ENCODE measurements around the gene GTF2F2. TPM values are rescaled to one million over a fixed set of nuclear protein-coding genes. Genes with fewer than 3 reads are reported as not detected.

GTF2F2 gene
- total and polyA plus RNA-seq, 9 of the 15 experiments (the other 6 are each of a cell fraction or from before 2014, with no cell fraction given), result 19.7 to 44.8 (median 32.4) TPM

- POLR2A ChIA-PET, result interaction anchor here (0.6 to 2.1 kb wide), 2 partner anchors 15 to 78 kb away, joined by 3 to 5 read pairs; no protein-coding TSS in a partner anchor
- no peak for FAIRE-seq
- intact Hi-C loops (cut with micrococcal nuclease), result no loop called here
These were observed 18.2 kb upstream of the GTF2F2 start for GRCh38 chr13:45102136-45102507.

DNA sequence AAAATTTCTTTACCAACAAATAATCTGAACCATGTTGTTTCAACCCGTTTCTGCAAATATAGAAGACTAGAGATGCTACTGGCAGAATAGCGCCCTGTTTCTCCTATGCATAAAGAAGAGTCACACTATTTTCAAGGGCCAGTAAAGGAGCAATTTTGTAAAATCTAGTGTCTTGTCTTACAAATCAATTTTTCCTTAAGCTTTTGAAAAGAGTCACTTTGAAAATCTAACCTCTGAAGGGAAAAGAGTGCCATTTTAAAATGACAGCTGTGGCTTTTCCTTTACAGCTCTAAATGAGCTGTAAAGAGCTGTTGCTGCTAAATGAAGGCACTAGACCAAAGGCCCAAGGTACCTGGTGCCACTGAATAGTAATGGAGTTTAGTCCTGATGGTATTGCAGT is 16.9 kb upstream of the GTF2F2 start:
- intact Hi-C loops (cut with micrococcal nuclease) (no loop called here), in situ Hi-C loops (cut with MboI) (no loop called here)
- no TSS peak for BruUV-seq (replicated peaks)
- ATAC-seq, result no peak
- Histone ChIP-seq H3K9ac (ENCODE audit: insufficient read depth in 1 of 2, low read depth in 2 of 2, low read length in 2 of 2) (no peak overlapping the region), H3K27me3 (ENCODE audit: control insufficient read depth in 2 of 2, insufficient read depth in 2 of 2, low read length in 2 of 2) (no peaks in the 10 kb centered on the region), H3K27ac (ENCODE audit: extremely low read depth, low read depth, low read length) (no peak overlapping the region), H3K4me1 (replicated peaks in 1 of 2; ENCODE audit: control insufficient read depth in 2 of 2, insufficient read depth in 2 of 2, low read length in 2 of 2) (no peaks in the 10 kb centered on the region), H3K4me3 (no peak overlapping the region), H3K36me3 (ENCODE audit: control insufficient read depth, insufficient read depth, low read length) (no peaks in the 10 kb centered on the region), H3K79me2 (ENCODE audit: control insufficient read depth, insufficient read depth, low read length) (no peaks in the 10 kb centered on the region), H3K9me1 (ENCODE audit: control insufficient read depth, insufficient read depth, low read length) (no peaks in the 10 kb centered on the region), H3K4me2 (ENCODE audit: insufficient read depth, low read length) (no peak overlapping the region), H3K9me3 (replicated peaks; ENCODE audit: control insufficient read depth, insufficient read depth, low read depth, low read length) (no peaks in the 10 kb centered on the region), H4K20me1 (replicated peaks; ENCODE audit: control insufficient read depth, insufficient read depth, low read length) (no peaks in the 10 kb centered on the region), H2AFZ (ENCODE audit: low read depth, low read length) (no peak overlapping the region)
- ChIA-PET POLR2A (no interaction called here), CTCF (ENCODE audit: low intra/inter-chr PET ratio) (no interaction called here)
- TF ChIP-seq HNRNPL (IDR thresholded peaks at IDR 0.05; ENCODE audit: low read depth, low read length) (no peak), ETV5 (CRISPR knock-in tag; IDR thresholded peaks at IDR 0.05; ENCODE audit: low read depth) (no peak), MCM7 (IDR thresholded peaks at IDR 0.05) (no peak)
- TF ChIP-seq, protein P1, sequence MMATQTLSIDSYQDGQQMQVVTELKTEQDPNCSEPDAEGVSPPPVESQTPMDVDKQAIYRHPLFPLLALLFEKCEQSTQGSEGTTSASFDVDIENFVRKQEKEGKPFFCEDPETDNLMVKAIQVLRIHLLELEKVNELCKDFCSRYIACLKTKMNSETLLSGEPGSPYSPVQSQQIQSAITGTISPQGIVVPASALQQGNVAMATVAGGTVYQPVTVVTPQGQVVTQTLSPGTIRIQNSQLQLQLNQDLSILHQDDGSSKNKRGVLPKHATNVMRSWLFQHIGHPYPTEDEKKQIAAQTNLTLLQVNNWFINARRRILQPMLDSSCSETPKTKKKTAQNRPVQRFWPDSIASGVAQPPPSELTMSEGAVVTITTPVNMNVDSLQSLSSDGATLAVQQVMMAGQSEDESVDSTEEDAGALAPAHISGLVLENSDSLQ (IDR thresholded peaks at IDR 0.05), result no peak
- no peak for DNase-seq (ENCODE audit: extremely low read depth in 1 of 4, low spot score in 3 of 4)
- 7% methylated on average over 2 of the region's 2 CpGs for WGBS (ENCODE audit: insufficient coverage, low coverage, missing lambda C conversion rate)
- no peak for FAIRE-seq

More at GRCh38 chr13:45102136-45102507, 18.2 kb upstream of the GTF2F2 start:
- ATAC-seq, result no peak
- no peak for TF ChIP-seq NEUROD1 (IDR thresholded peaks at IDR 0.05; ENCODE audit: borderline replicate concordance, low read depth, low read length, partially characterized antibody)
- H3K4me3 ChIP-seq, result no peak overlapping the region
- H3K4me1 ChIP-seq (replicated peaks in 1 of 2; ENCODE audit: control insufficient read depth in 2 of 2, insufficient read depth in 2 of 2, low read length in 2 of 2), result no peaks in the 10 kb centered on the region
- WGBS (ENCODE audit: insufficient coverage, low coverage, missing lambda C conversion rate), result 62% methylated on average over 6 of the region's 6 CpGs
- no peaks in the 10 kb centered on the region for H3K27me3 ChIP-seq (ENCODE audit: control insufficient read depth in 2 of 2, insufficient read depth in 2 of 2, low read length in 2 of 2)
- no peak for DNase-seq (ENCODE audit: extremely low read depth in 1 of 4, low spot score in 3 of 4)
- H4K20me1 ChIP-seq (replicated peaks; ENCODE audit: control insufficient read depth, insufficient read depth, low read length), result no peaks in the 10 kb centered on the region
- no peak overlapping the region for H2AFZ ChIP-seq (ENCODE audit: low read depth, low read length)
- no peak overlapping the region for H3K27ac ChIP-seq (ENCODE audit: extremely low read depth, low read depth, low read length)
- no peaks in the 10 kb centered on the region for H3K9me1 ChIP-seq (ENCODE audit: control insufficient read depth, insufficient read depth, low read length)
- no peak overlapping the region for H3K4me2 ChIP-seq (ENCODE audit: insufficient read depth, low read length)
- no peak overlapping the region for H3K9ac ChIP-seq (ENCODE audit: insufficient read depth in 1 of 2, low read depth in 2 of 2, low read length in 2 of 2)
- no peaks in the 10 kb centered on the region for H3K36me3 ChIP-seq (ENCODE audit: control insufficient read depth, insufficient read depth, low read length)
- no peaks in the 10 kb centered on the region for H3K79me2 ChIP-seq (ENCODE audit: control insufficient read depth, insufficient read depth, low read length)
- BruUV-seq (replicated peaks), result no TSS peak
- in situ Hi-C loops (cut with MboI), result no loop called here
- H3K9me3 ChIP-seq (replicated peaks; ENCODE audit: control insufficient read depth, insufficient read depth, low read depth, low read length), result no peaks in the 10 kb centered on the region
- CTCF ChIA-PET (ENCODE audit: low intra/inter-chr PET ratio), result no interaction called here
